GM19455 (cell line): ENCODE measurements around the gene ALG1.
"Not testable (repeated sequence)": the region's sequence is repeated elsewhere in the genome, so short reads cannot be mapped to it uniquely, and the experiment has no call there.

ENCODE experiments used
- ATAC-seq: cut with Tn5 transposase; IDR thresholded peaks from one replicate; pipeline ENCODE4 v1.9.1; 2021; ENCODE audit not compliant: unreplicated experiment

ALG1 gene

GRCh38 chr16:5097061-5097469 is 25.4 kb downstream of the ALG1 start:
- ATAC-seq, result not testable (repeated sequence)

- peak; percentile 95 for ATAC-seq
Observed at GRCh38 chr16:5097470-5098220, 26.0 kb downstream of the ALG1 start, which contains the start of gene EEF2KMT. Gene EEF2KMT, minus strand, starts transcription at chr16:5097795. Its CDS starts 56 bp downstream, at chr16:5097739.

GRCh38 chr16:5098221-5099159 is 26.8 kb downstream of the ALG1 start:
- peak; percentile 62 for ATAC-seq

DNA sequence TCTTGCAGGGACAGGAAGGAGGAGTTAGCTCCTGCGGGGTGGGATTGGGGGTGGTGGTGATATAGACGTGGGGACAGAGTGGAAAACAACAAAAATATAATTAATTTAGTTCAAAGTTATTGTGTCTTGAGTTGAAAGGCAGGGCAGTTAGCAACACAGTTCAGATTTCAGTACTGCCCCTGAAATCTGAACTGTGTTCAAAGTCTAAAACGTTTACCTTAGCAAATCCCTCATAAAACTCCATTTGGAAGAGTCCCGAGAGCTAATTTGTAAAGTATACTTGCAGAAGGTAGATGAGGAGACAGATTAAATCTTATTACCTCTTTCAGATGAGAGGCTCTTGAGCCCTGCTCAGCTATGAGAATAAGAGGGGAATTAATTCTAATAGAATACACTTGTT is 27.5 kb downstream of the ALG1 start:
- not testable (repeated sequence) for ATAC-seq

DNA sequence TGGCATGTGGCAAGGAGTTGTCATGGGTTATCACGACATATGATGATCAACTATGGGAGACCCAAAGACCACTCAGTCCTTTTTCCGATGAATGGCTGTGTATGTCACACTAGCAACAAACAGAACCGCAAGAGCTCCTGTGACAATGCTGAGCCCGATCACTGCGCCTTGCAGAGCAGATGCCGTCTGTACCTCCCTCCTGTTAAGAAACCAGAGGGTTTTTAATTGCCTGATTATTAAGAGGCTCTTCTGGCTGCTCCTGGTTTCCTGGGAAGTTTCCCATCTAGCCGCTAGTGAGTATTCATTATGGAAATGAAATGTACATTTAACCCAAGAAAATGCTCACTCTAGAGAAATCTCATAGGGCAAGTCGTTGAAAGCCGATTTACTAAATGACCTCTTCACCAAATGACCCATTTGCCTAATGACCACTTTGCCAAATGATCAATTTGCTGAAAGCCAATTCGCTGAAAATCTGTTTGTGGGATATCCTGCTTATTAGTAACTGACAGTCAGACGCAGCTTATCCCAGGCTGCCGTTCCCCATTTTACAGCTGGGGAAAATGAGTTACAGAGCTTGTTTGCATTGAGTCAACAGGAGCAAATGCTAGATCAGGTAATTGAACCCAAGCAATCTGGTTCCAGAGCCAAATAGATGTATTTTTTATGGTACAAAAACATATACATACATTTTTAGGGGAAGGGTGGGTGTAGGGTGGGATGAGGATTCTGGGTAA is 31.8 kb downstream of the ALG1 start:
- not testable (repeated sequence) for ATAC-seq

DNA sequence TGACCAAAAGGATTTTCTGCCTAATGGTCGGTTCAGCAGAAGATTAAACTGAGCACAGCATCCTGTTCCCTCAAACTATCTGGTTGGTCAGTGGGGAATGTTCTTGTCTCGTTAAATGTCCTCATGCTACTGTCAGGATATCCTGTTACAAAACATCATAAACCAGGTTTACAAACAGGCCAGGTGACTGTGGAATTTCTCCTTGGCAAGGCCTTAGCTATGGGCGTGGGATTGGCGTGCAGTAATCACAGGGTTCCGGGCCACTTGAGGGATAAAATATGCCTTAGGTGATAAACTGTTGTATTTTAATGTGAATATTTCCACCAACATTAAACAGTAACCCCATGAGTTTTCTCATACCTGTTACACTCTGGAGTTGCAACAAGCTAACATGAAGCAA is 33.4 kb downstream of the ALG1 start:
- not testable (repeated sequence) for ATAC-seq

GRCh38 chr16:5108505-5109158 is 37.0 kb downstream of the ALG1 start:
- ATAC-seq, result no peak

DNA sequence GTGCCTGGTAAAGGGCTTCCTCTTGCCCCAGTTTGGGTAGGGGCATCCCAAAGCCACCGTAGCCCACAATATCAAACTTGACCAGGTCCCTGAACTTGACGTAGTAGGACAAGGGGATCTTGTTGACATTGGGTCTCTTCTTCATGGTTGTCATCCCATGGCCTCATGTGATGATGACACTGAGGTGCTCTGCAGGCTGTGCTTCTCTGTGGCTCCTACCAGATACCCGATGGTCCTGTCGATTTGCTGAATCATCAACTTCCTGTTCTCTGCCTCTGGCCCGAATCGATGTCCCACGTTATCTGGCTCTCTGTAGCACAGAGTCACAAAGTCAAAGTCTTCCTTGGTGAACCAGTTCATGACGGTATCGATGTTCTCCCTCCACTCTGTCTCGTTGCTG is 39.3 kb downstream of the ALG1 start:
- not testable (repeated sequence) for ATAC-seq

GRCh38 chr16:5116780-5117295 is 45.2 kb downstream of the ALG1 start:
- ATAC-seq, result not testable (repeated sequence)

- not testable (repeated sequence) for ATAC-seq
Observed at GRCh38 chr16:5117300-5118087, 45.9 kb downstream of the ALG1 start.

- not testable (repeated sequence) for ATAC-seq
Observed at GRCh38 chr16:5131467-5132004, 59.9 kb downstream of the ALG1 start.

DNA sequence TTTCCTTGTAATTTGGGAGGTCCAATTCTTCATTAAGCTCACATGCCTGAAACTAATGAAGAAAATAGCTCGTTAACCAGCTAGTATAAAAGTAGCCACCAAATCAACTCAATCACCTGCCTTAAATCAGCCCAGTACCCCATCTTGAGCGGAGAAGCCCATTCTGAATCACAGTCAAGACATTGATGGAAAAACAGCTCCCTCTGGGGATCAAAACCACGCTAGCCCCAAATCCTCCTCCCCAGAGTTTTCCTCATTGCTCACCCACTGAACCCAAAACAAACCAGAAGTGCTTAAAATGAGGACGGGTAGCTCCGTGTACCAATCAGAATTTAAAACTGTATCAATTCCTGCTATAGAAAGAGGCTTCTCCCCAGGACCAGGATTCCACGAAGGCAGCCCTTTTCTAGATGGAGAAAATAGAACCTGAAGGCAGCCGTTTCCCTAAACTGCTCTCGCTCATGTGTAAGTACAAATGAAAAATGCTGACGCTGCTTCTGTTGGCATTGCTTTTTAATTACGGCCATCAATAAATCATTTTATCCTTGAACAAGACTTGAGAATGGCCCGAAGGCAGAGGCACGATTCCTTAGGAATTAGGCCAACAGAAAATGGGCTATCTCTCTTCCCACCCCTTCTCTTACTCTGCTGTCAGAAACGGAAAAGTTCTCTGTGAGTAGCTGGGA is 61.4 kb downstream of the ALG1 start:
- ATAC-seq, result not testable (repeated sequence)

DNA sequence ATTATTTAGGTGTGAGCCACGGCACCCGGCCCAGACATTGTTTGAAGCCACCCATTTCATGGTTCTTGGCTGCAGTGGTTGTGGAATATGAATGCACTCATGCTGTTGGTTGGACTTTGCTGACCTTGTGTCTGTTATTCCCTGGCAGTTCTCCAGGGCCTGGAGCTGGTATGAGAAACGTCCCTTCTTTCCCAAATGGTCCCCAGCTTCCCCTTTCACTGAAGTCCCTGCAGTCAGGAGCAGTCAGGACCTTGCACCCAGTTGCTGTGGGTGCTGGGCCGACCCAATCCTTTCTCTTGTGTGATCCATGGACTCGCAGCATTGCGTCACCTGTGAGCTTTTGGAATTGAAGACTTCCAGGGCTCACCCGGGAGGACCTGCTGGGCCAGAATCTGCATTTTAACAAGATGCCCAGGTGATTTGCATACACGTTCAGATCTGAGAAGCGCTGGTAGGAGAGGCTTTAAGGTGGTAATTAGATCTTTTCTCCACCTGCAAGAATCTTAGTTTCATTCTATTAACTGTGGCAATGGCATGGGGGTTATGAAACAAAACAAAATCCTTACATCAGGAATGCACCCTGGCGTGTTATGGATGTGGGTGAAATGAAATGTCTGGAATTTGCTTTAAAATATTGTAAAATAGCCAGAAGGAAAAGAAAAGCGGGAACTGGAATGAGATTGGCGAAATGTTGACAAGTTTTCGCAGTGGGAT is 63.3 kb downstream of the ALG1 start:
- ATAC-seq, result not testable (repeated sequence)
